HCT116 (cell line): ENCODE results near the gene MYH3. TPM values are rescaled to one million over a fixed set of nuclear protein-coding genes. Genes with fewer than 3 reads are reported as not detected.

ENCODE experiments used
- ATAC-seq: fragments of 200-7000 bp; cut with Tn5 transposase; 2 replicates; pipeline ENCODE4 v1.9.1; 2020; ENCODE audit warnings: mild to moderate bottlenecking, moderate library complexity
- BruUV-seq: library from RNA; stranded (reverse); fragments of 400-500 nt; replicated peaks from 2 replicates; lab custom pipeline; 2021; lab: Mats Ljungman, UMichigan
- CTCF ChIA-PET: fragments of 300-600 bp; sonication (Branson Sonifier 250); formaldehyde crosslinking; loops from one replicate; lab custom pipeline; 2021; ENCODE audit warnings: antibody characterized with exemption; lab: Charles Lee
- POLR2A ChIA-PET: fragments of 300-600, 350-600 bp; sonication (Branson Sonifier 250); formaldehyde crosslinking; loops from one replicate; lab custom pipeline; 2021; ENCODE audit warnings: antibody characterized with exemption; lab: Charles Lee
- RAD21 ChIA-PET, 2 experiments: fragments of 300-600 bp; sonication (Branson Sonifier 250); formaldehyde crosslinking; loops; one replicate each; lab custom pipeline; 2023; ENCODE audit warnings: low total read pairs in 2 of 2; ENCODE audit not compliant: uncharacterized antibody in 2 of 2, unreplicated experiment in 2 of 2, low non-redundant PET in 1 of 2; lab: Charles Lee
- DNase-seq: peaks from one replicate; pipeline ENCODE4 v3.0.0-alpha.2; 2010; ENCODE audit warnings: low read depth, low spot score
- H2AFZ ChIP-seq: fragments of 200-600 bp; shearing (Covaris generic), sonication (generic); 2 replicates; pipeline ENCODE4 v1.6.1; 2017; ENCODE audit warnings: low read depth, mixed run types, mixed read lengths, antibody characterized with exemption, low read length; ENCODE audit not compliant: poor library complexity, severe bottlenecking
- H3K27ac ChIP-seq: 2 replicates; pipeline ENCODE4 v1.5.1; 2012; ENCODE audit warnings: low read depth, low read length
- H3K27me3 ChIP-seq: fragments of 200-600 bp; sonication (generic); 2 replicates; pipeline ENCODE4 v1.6.1; 2016; ENCODE audit warnings: mixed run types, low read length, mixed read lengths; ENCODE audit not compliant: insufficient read depth
- H3K36me3 ChIP-seq, 2 experiments: fragments of 200-500 bp in 1 of 2; fragments of 200-600 bp in 1 of 2; sonication (Bioruptor generic) in 1 of 2; sonication (generic) in 1 of 2; 2 replicates each; pipeline versions ENCODE4 v1.5.1 to v1.6.1; 2014 to 2016; ENCODE audit warnings: low read length in 2 of 2, inconsistent platforms in 1 of 2, mixed read lengths in 1 of 2, mixed run types in 1 of 2; ENCODE audit not compliant: insufficient read depth in 2 of 2, control insufficient read depth in 1 of 2
- H3K4me1 ChIP-seq, 2 experiments: fragments of 200-600 bp in 1 of 2; sonication (generic) in 1 of 2; 2 replicates each; pipeline versions ENCODE4 v1.5.1 to v1.6.1; 2012 to 2017; ENCODE audit warnings: low read length in 2 of 2, inconsistent platforms in 1 of 2, mild to moderate bottlenecking in 1 of 2, mixed read lengths in 1 of 2, mixed run types in 1 of 2, moderate library complexity in 1 of 2; ENCODE audit not compliant: insufficient read depth in 2 of 2, control insufficient read depth in 1 of 2
- H3K4me2 ChIP-seq: fragments of 200-600 bp; sonication (generic); 2 replicates; pipeline ENCODE4 v1.6.1; 2017; ENCODE audit warnings: mixed run types, low read length, mixed read lengths
- H3K4me3 ChIP-seq, 2 experiments: fragments of 200-600 bp in 1 of 2; sonication (generic) in 1 of 2; replicated peaks in 1 of 2; 2 replicates each; pipeline ENCODE4 v1.5.1; 2011 to 2016; ENCODE audit warnings: low read length in 2 of 2, control low read depth in 1 of 2, low read depth in 1 of 2, mild to moderate bottlenecking in 1 of 2, mixed read lengths in 1 of 2, mixed run types in 1 of 2
- H3K79me2 ChIP-seq: fragments of 200-600 bp; sonication (generic); 2 replicates; pipeline ENCODE4 v1.6.1; 2017; ENCODE audit warnings: mild to moderate bottlenecking, mixed run types, low read length, moderate library complexity, mixed read lengths; ENCODE audit not compliant: insufficient read depth
- H3K9ac ChIP-seq: fragments of 200-600 bp; sonication (generic); 2 replicates; pipeline ENCODE4 v1.6.1; 2016; ENCODE audit warnings: low read length, mixed read lengths
- H3K9me2 ChIP-seq: fragments of 200-600 bp; sonication (generic), shearing (Covaris generic); 2 replicates; pipeline ENCODE4 v1.6.1; 2017; ENCODE audit warnings: mixed run types, mild to moderate bottlenecking, moderate library complexity; ENCODE audit not compliant: insufficient read depth
- H3K9me3 ChIP-seq, 2 experiments: fragments of 200-500 bp in 1 of 2; fragments of 200-600 bp in 1 of 2; sonication (Bioruptor generic) in 1 of 2; sonication (generic) in 1 of 2; 2 replicates each; pipeline ENCODE4 v1.6.1; 2014 to 2017; ENCODE audit warnings: low read length in 2 of 2, mixed read lengths in 2 of 2, inconsistent platforms in 1 of 2, low read depth in 1 of 2, mild to moderate bottlenecking in 1 of 2, mixed run types in 1 of 2, moderate library complexity in 1 of 2; ENCODE audit not compliant: control insufficient read depth in 1 of 2, insufficient read depth in 1 of 2
- H4K20me1 ChIP-seq: fragments of 200-600 bp; sonication (generic), shearing (Covaris generic); 2 replicates; pipeline ENCODE4 v1.6.1; 2017; ENCODE audit warnings: mixed run types, mild to moderate bottlenecking, moderate library complexity; ENCODE audit not compliant: insufficient read depth
- CEBPB ChIP-seq: IDR thresholded peaks from 2 replicates; pipeline ENCODE4 v1.6.1; 2012; ENCODE audit warnings: low read depth
- CTCF ChIP-seq, 3 experiments: fragments of 200-600 bp in 1 of 3; sonication (generic) in 1 of 3; IDR thresholded peaks in 2 of 3; conservative IDR thresholded peaks in 1 of 3; 2 replicates each; pipeline ENCODE4 v1.5.1; 2012 to 2017; ENCODE audit warnings: low read depth in 2 of 3, low read length in 2 of 3, antibody characterized with exemption in 1 of 3, borderline replicate concordance in 1 of 3, control low read depth in 1 of 3, mild to moderate bottlenecking in 1 of 3, mixed read lengths in 1 of 3, mixed run types in 1 of 3, moderate library complexity in 1 of 3; ENCODE audit not compliant: insufficient read depth in 1 of 3
- ELF1 ChIP-seq: IDR thresholded peaks from 2 replicates; pipeline ENCODE4 v1.6.1; 2012; ENCODE audit warnings: low read depth, borderline replicate concordance
- EZH2 ChIP-seq: fragments of 200-600 bp; sonication (generic); IDR thresholded peaks from 2 replicates; pipeline ENCODE4 v1.6.1; 2017; ENCODE audit warnings: antibody characterized with exemption, mixed run types
- EZH2phosphoT487 ChIP-seq: fragments of 200-600 bp; IDR thresholded peaks from 2 replicates; pipeline ENCODE4 v1.6.1; 2018; ENCODE audit warnings: antibody characterized with exemption, borderline replicate concordance
- FOSL1 ChIP-seq: IDR thresholded peaks from 2 replicates; pipeline ENCODE4 v1.6.1; 2012; ENCODE audit warnings: low read depth
- RAD21 ChIP-seq: IDR thresholded peaks from 2 replicates; pipeline ENCODE4 v1.6.1; 2012; ENCODE audit warnings: low read depth, mild to moderate bottlenecking
- SRF ChIP-seq: IDR thresholded peaks from 2 replicates; pipeline ENCODE4 v1.6.1; 2012; ENCODE audit warnings: low read depth
- YY1 ChIP-seq: IDR thresholded peaks from 2 replicates; pipeline ENCODE4 v1.6.1; 2011; ENCODE audit warnings: low read length, low read depth, moderate library complexity, mild to moderate bottlenecking; ENCODE audit not compliant: insufficient replicate concordance; ENCODE audit errors: extremely low read depth
- ZBTB33 ChIP-seq: IDR thresholded peaks from 2 replicates; pipeline ENCODE4 v1.6.1; 2011; ENCODE audit warnings: mild to moderate bottlenecking, low read length, moderate library complexity; ENCODE audit not compliant: insufficient replicate concordance; ENCODE audit errors: extremely low read depth
- ZFX ChIP-seq: fragments of 450-650 bp; IDR thresholded peaks from 2 replicates; pipeline ENCODE4 v1.6.1; 2017
- intact Hi-C: fragments of 100-400 bp; cut with micrococcal nuclease; formaldehyde crosslinking; loops from 2 replicates; pipeline ENCODE4 v1.10.0; 2022
- total RNA-seq: library from RNA; stranded (reverse); gene quantifications from one replicate; pipeline ENCODE4 v1.2.1, GENCODE V29; 2021; ENCODE audit not compliant: unreplicated experiment

Gene MYH3
- total RNA-seq, 1 experiment from 2014 or later: 1.6 TPM

GRCh38 chr17:10653987-10654386 lies 3.1 kb downstream of the MYH3 start:
- RAD21 ChIA-PET: no interaction called here
- BruUV-seq: no TSS peak
- Histone ChIP-seq H3K9ac (no peak overlapping the region), H3K36me3 (no peaks in the 10 kb centered on the region), H3K27ac (no peak overlapping the region), H4K20me1 (no peaks in the 10 kb centered on the region), H3K4me1 (no peaks in the 10 kb centered on the region), H3K4me3 (no peak overlapping the region), H3K9me2 (no peaks in the 10 kb centered on the region), H3K9me3 (no peaks in the 10 kb centered on the region), H3K27me3 (no peaks in the 10 kb centered on the region), H2AFZ (no peak overlapping the region), H3K79me2 (no peaks in the 10 kb centered on the region), H3K4me2 (no peak overlapping the region)
- no peak for DNase-seq
- POLR2A ChIA-PET: no interaction called here
- intact Hi-C loops: no loop called here
- TF ChIP-seq ELF1 (no peak), EZH2 (no peak), CEBPB (no peak), RAD21 (no peak), SRF (no peak), EZH2phosphoT487 (no peak), FOSL1 (no peak), YY1 (no peak), ZBTB33 (no peak), CTCF (IDR thresholded peaks at IDR 0.05 in 2 of 3, conservative IDR thresholded peaks at IDR 0.05 in 1 of 3; ENCODE audit: borderline replicate concordance in 1 of 3, insufficient read depth in 1 of 3, low read depth in 2 of 3, low read length in 2 of 3) (no peak), ZFX (no peak)
- no peak for ATAC-seq
- CTCF ChIA-PET: interaction anchor here (0.7 kb wide), 1 partner anchor 30 kb away, joined by 4 read pairs; no protein-coding TSS in a partner anchor
